ENCODE data around the gene SPON1. TPM values are rescaled to one million over a fixed set of nuclear protein-coding genes. Genes with fewer than 3 reads are reported as not detected.

Gene SPON1
- total RNA-seq, 1 experiment from 2014 or later = 6.4 TPM

- TF ChIP-seq E2F1 (CRISPR knock-in tag; IDR thresholded peaks at IDR 0.05) (no peak), SP1 (CRISPR knock-in tag; conservative IDR thresholded peaks at IDR 0.05) (no peak), ZNF512 (CRISPR knock-in tag; IDR thresholded peaks at IDR 0.05; ENCODE audit: borderline replicate concordance) (no peak), TEAD4 (CRISPR knock-in tag; IDR thresholded peaks at IDR 0.05) (no peak), HMGA2 (CRISPR knock-in tag; IDR thresholded peaks at IDR 0.05) (no peak)
Observed at GRCh38 chr11:14001597-14001996, 39.1 kb downstream of the SPON1 start (continued).

- CTCF ChIA-PET = interaction anchor here (0.6 kb wide), 1 partner anchor 257 kb away, joined by 4 read pairs; no protein-coding TSS in a partner anchor
- no peaks in the 10 kb centered on the region for H3K36me3 Mint-ChIP-seq
Observed at GRCh38 chr11:14007566-14007965, 45.0 kb downstream of the SPON1 start.

GRCh38 chr11:14010665-14011064 lies 48.1 kb downstream of the SPON1 start:
- TF ChIP-seq E2F5 (CRISPR knock-in tag; IDR thresholded peaks at IDR 0.05) (no peak), JAZF1 (CRISPR knock-in tag; IDR thresholded peaks at IDR 0.05) (no peak)
- Mint-ChIP-seq H3K27ac (no peak overlapping the region), H3K4me1 (no peaks in the 10 kb centered on the region), H3K27me3 (ENCODE audit: low read depth) (no peaks in the 10 kb centered on the region), H3K9me3 (peaks cover 20% of the 10 kb centered on the region), H3K4me3 (no peak overlapping the region), H3K36me3 (no peaks in the 10 kb centered on the region)
- ChIA-PET POLR2A (no interaction called here), CTCF (no interaction called here)
- no peak for DNase-seq (ENCODE audit: low spot score)
- no peak for ATAC-seq

More at GRCh38 chr11:14007566-14007965, 45.0 kb downstream of the SPON1 start:
- DNase-seq (ENCODE audit: low spot score) (no peak), ATAC-seq (no peak)
- TF ChIP-seq OVOL2 (CRISPR knock-in tag; IDR thresholded peaks at IDR 0.05; ENCODE audit: borderline replicate concordance) (no peak), TEAD1 (CRISPR knock-in tag; IDR thresholded peaks at IDR 0.05) (no peak), TCF7 (CRISPR knock-in tag; IDR thresholded peaks at IDR 0.05; ENCODE audit: low read depth) (no peak)
- Mint-ChIP-seq H3K4me1 (no peaks in the 10 kb centered on the region), H3K4me3 (no peak overlapping the region), H3K27ac (no peak overlapping the region), H3K9me3 (peaks cover 29% of the 10 kb centered on the region), H3K27me3 (ENCODE audit: low read depth) (no peaks in the 10 kb centered on the region)
- POLR2A ChIA-PET = no interaction called here

GRCh38 chr11:14012846-14013245 lies 50.3 kb downstream of the SPON1 start:
- Mint-ChIP-seq H3K36me3 (no peaks in the 10 kb centered on the region), H3K9me3 (no peaks in the 10 kb centered on the region), H3K4me1 (peaks cover 2% of the 10 kb centered on the region), H3K27ac (no peak overlapping the region), H3K27me3 (ENCODE audit: low read depth) (no peaks in the 10 kb centered on the region), H3K4me3 (no peak overlapping the region)
- no peak for DNase-seq (ENCODE audit: low spot score)
- ChIA-PET CTCF (no interaction called here), POLR2A (no interaction called here)
- no peak for ATAC-seq
- TF ChIP-seq ZNF423 (CRISPR knock-in tag; IDR thresholded peaks at IDR 0.05) = no peak
- no peak for TF ChIP-seq ZNF121 (CRISPR knock-in tag; IDR thresholded peaks at IDR 0.05)
- TF ChIP-seq PRDM15 (CRISPR knock-in tag; IDR thresholded peaks at IDR 0.05) = no peak
- no peak for TF ChIP-seq SMAD3 (CRISPR knock-in tag; IDR thresholded peaks at IDR 0.05; ENCODE audit: borderline replicate concordance)
- no peak for TF ChIP-seq MAX (CRISPR knock-in tag; IDR thresholded peaks at IDR 0.05)
- no peak for TF ChIP-seq MYBL2 (CRISPR knock-in tag; IDR thresholded peaks at IDR 0.05)
- no peak for TF ChIP-seq ZNF232 (CRISPR knock-in tag; IDR thresholded peaks at IDR 0.05)
- no peak for TF ChIP-seq JAZF1 (CRISPR knock-in tag; IDR thresholded peaks at IDR 0.05)
- TF ChIP-seq JUN (CRISPR knock-in tag; IDR thresholded peaks at IDR 0.05) = no peak
- no peak for TF ChIP-seq FOXJ3 (CRISPR knock-in tag; IDR thresholded peaks at IDR 0.05; ENCODE audit: borderline replicate concordance)
- TF ChIP-seq FOXK1 (CRISPR knock-in tag; IDR thresholded peaks at IDR 0.05) = no peak
- TF ChIP-seq ESRRA (CRISPR knock-in tag; IDR thresholded peaks at IDR 0.05; ENCODE audit: borderline replicate concordance) = no peak
